ENCODE measurements around the gene MMP24.

Gene MMP24

GRCh38 chr20:35291654-35292503, 65.4 kb downstream of the MMP24 start, which contains the start of gene FAM83C:
Gene FAM83C (minus strand): TSS chr20:35292425. CDS start chr20:35292304, 121 bp downstream.
- Histone ChIP-seq H3K9me3 (ENCODE audit: control insufficient read depth, insufficient read depth, low read length) (no peaks in the 10 kb centered on the region), H3F3A (ENCODE audit: control insufficient read depth, insufficient read depth) (no peaks in the 10 kb centered on the region), H3K27ac (ENCODE audit: low read depth, low read length) (no peak within 1 kb of the TSS), H3K4me1 (ENCODE audit: control insufficient read depth, low read length) (no peaks in the 10 kb centered on the region), H3K9me2 (replicated peaks; ENCODE audit: control insufficient read depth, low read length) (no peaks in the 10 kb centered on the region), H3K27me3 (ENCODE audit: control insufficient read depth, low read length) (no peaks in the 10 kb centered on the region; the same call in 1 of the 2 replicates), H3K79me2 (ENCODE audit: control insufficient read depth, low read length) (no peaks in the 10 kb centered on the region), H3K36me3 (ENCODE audit: control insufficient read depth, low read length) (no peaks in the 10 kb centered on the region), H4K20me1 (ENCODE audit: control insufficient read depth, insufficient read depth, low read depth, low read length) (no peaks in the 10 kb centered on the region), H3K4me3 (ENCODE audit: low read length) (no peak within 1 kb of the TSS), H3K4me2 (ENCODE audit: low read length) (no peak within 1 kb of the TSS)
- TF ChIP-seq CTCF (IDR thresholded peaks at IDR 0.05; ENCODE audit: low read depth, low read length, poor library complexity, severe bottlenecking), result no peak
- no peak for TF ChIP-seq EZH2phosphoT487 (IDR thresholded peaks at IDR 0.05; ENCODE audit: borderline replicate concordance, low read length)

- Histone ChIP-seq H3F3A (ENCODE audit: control insufficient read depth, insufficient read depth) (no peaks in the 10 kb centered on the region), H3K4me1 (ENCODE audit: control insufficient read depth, low read length) (no peaks in the 10 kb centered on the region), H4K20me1 (ENCODE audit: control insufficient read depth, insufficient read depth, low read depth, low read length) (no peaks in the 10 kb centered on the region), H3K79me2 (ENCODE audit: control insufficient read depth, low read length) (no peaks in the 10 kb centered on the region), H3K4me2 (ENCODE audit: low read length) (no peak overlapping the region), H3K27ac (ENCODE audit: low read depth, low read length) (no peak overlapping the region), H3K36me3 (ENCODE audit: control insufficient read depth, low read length) (no peaks in the 10 kb centered on the region), H3K4me3 (ENCODE audit: low read length) (no peak overlapping the region), H3K27me3 (ENCODE audit: control insufficient read depth, low read length) (no peaks in the 10 kb centered on the region; the same call in 1 of the 2 replicates), H3K9me3 (ENCODE audit: control insufficient read depth, insufficient read depth, low read length) (no peaks in the 10 kb centered on the region), H3K9me2 (replicated peaks; ENCODE audit: control insufficient read depth, low read length) (no peaks in the 10 kb centered on the region)
- TF ChIP-seq EZH2phosphoT487 (IDR thresholded peaks at IDR 0.05; ENCODE audit: borderline replicate concordance, low read length) (no peak), CTCF (IDR thresholded peaks at IDR 0.05; ENCODE audit: low read depth, low read length, poor library complexity, severe bottlenecking) (no peak)
Observed at GRCh38 chr20:35292504-35293285, 66.2 kb downstream of the MMP24 start.

- Histone ChIP-seq H3K79me2 (ENCODE audit: control insufficient read depth, low read length) (no peaks in the 10 kb centered on the region), H3K36me3 (ENCODE audit: control insufficient read depth, low read length) (no peaks in the 10 kb centered on the region), H3K27ac (ENCODE audit: low read depth, low read length) (no peak overlapping the region), H3F3A (ENCODE audit: control insufficient read depth, insufficient read depth) (no peaks in the 10 kb centered on the region), H3K4me3 (ENCODE audit: low read length) (no peak overlapping the region), H3K9me3 (ENCODE audit: control insufficient read depth, insufficient read depth, low read length) (no peaks in the 10 kb centered on the region), H3K4me1 (ENCODE audit: control insufficient read depth, low read length) (no peaks in the 10 kb centered on the region), H3K9me2 (replicated peaks; ENCODE audit: control insufficient read depth, low read length) (no peaks in the 10 kb centered on the region), H4K20me1 (ENCODE audit: control insufficient read depth, insufficient read depth, low read depth, low read length) (no peaks in the 10 kb centered on the region), H3K4me2 (ENCODE audit: low read length) (no peak overlapping the region), H3K27me3 (ENCODE audit: control insufficient read depth, low read length) (no peaks in the 10 kb centered on the region; the same call in 1 of the 2 replicates)
- TF ChIP-seq CTCF (IDR thresholded peaks at IDR 0.05; ENCODE audit: low read depth, low read length, poor library complexity, severe bottlenecking) (no peak), EZH2phosphoT487 (IDR thresholded peaks at IDR 0.05; ENCODE audit: borderline replicate concordance, low read length) (no peak)
Observed at GRCh38 chr20:35293303-35294292, 67.1 kb downstream of the MMP24 start.

Data from DOHH2 (cell line).